GM19467 (cell line): Measurements from ENCODE around the gene ATF7IP.

Source experiments
- ATAC-seq: cut with Tn5 transposase; IDR thresholded peaks from one replicate; pipeline ENCODE4 v1.9.1; 2021; ENCODE audit warnings: mild to moderate bottlenecking, moderate library complexity; ENCODE audit not compliant: unreplicated experiment

ATF7IP gene

DNA sequence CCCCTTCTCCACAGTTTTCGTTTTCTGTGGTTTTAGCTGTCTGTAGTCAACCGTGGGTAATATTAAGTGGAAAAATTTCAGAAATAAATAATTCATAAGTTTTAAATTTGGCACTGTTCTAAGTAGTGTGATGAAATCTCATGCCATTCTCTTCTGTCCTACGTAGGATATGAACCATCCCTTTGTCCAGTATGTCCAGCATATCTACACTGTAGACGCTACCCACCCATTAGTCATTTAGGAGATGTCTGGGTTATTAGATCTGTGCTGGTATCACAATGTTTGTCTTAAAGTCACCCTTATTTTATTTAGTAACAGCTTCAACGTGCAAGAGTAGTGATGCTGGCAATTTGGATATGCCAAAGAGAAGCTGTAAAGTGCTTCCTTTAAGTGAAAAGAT lies 44.7 kb downstream of the ATF7IP start:
- no peak for ATAC-seq

DNA sequence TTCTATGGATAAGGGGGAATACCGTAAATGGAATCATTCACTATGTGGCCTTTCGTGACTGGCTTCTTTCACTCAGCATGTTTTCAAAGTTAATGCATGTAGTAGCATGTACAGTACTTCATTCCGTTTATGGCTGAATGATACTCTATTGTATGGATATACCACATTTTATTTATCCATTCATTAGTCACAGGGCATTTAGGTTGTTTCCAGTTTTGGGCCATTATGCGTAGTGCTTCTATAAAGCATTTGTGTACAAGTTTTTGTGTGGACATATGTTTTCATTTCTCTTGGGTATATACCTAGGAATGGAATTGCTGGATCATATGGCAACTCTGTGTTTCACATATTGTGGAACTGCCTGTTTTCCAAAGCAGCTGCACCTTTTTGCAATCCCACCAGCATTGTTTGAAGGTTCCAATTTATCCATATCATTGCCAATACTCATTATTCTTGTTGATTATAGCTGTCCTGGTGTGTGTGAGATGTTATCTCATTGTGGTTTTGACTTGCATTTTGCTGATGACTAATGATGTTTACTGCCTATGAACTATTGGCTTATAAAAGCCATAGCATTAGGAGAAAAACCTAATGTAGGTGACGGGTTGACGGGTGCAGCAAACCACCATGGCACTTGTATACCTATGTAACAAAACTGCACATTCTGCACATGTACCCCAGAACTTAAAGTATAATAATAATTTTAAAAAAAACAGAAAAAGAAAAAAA lies 45.5 kb downstream of the ATF7IP start:
- no peak for ATAC-seq

- no peak for ATAC-seq
Measured at GRCh38 chr12:14416658-14417057, 51.2 kb downstream of the ATF7IP start.

GRCh38 chr12:14417715-14418114 lies 52.2 kb downstream of the ATF7IP start:
- no peak for ATAC-seq

DNA sequence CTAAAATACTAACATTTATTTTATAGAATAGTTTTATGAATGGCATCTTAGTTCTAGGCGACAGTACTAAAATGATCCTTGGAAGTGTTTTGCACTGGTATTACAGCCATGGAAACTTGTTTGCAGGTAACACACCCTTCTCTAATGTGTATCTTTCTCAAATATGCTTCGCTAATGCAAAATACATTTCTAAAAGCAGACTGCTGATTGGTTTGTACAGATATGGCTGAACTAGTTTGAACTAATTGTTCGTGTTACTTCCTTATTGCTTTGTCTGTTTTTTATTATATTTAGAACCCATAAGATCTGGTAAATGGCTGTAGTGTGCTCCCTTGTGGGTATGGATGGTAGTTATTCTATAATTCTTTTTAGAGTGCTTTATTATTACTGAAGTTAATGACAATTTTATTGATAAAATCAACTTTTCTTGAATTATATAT lies 53.0 kb downstream of the ATF7IP start:
- ATAC-seq, result no peak

DNA sequence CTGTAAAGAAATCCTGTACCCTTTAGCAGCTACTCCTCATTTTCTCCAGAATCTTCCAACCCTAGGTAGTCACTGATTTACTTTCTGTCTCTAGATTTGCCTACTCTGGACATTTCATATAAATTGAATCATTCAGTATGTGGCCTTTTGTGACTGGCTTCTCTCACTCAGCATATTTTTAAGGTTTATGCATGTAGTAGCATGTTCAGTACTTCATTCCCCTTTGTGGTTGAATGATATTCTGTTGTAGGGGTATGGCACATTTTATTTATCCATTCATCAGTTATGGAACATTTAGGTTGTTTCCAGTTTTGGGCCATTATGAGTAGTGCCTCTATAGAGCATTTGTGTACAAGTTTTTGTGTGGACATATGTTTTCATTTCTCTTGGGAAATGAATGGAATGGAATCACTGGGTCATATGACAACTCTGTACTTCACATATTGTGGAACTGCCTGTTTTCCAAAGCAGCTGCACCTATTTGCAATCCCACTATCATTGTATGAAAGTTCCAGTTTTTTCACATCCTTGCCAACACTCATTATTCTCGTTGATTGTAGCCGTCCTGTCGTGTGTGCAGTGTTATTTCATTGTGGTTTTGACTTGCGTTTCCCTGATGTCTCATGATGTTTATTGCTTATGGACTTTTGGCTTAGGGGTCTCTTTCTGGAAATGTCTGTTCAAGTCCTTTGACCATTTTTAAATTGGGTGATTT lies 57.2 kb downstream of the ATF7IP start:
- no peak for ATAC-seq

GRCh38 chr12:14424545-14424944 lies 59.1 kb downstream of the ATF7IP start:
- no peak for ATAC-seq

DNA sequence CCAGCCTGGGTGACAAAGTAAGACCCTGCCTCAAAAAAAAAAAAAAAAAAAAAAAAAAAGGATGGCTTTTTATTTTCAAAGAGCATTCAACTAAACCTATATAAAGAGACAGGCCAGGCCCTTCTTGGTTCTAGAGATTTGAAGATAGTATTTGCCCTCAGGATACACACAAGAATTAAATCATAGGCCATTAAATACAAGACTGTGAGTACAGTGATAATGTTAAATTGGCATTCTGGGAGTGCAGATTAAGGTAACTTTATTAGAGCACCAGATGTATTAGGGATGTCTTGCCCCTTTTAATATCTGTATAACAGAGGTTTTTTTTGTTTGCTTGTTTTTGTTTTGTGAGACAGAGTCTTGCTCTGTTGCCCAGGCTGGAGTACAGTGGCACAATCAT lies 61.3 kb downstream of the ATF7IP start:
- no peak for ATAC-seq

DNA sequence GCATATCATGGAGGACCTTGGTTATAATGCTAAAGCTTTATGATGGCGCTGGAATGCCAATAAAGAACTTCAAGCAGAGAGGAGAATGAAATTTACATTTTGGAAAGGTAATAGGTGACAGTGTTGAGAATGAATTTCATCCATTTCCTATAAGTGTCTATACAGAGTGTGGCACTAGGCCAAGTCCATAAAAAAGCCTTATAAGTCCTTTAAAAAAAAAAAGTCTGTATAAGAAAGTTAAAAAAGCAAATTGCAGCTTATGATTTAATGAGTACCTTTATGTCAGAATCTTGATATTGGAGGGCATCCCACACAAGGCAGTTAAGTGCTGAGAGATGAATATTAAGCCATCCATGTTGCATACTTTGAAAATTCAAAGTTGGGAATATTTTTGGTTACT lies 62.4 kb downstream of the ATF7IP start:
- ATAC-seq, result no peak

GRCh38 chr12:14430394-14430986 lies 65.0 kb downstream of the ATF7IP start:
- no peak for ATAC-seq

DNA sequence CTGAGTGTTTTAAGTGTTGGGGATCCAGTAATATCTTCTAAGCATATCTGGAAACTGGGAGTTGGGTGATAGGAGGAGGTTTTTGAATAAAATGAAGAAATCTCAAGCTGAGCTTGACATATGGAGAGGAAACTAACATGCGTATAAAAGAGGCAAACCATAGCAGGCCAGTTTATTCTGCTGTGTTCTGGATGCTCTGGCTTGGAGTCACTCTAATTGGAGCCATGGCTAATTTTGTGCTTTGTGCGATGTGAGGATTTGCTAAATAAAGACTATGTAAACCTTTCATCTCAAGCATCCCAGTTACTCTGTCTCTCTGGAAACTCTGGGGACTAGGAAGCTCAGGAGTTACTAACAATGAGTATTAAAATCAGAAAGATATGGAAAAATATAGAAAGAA lies 66.5 kb downstream of the ATF7IP start:
- no peak for ATAC-seq

GRCh38 chr12:14435627-14436026 lies 70.1 kb downstream of the ATF7IP start:
- ATAC-seq, result no peak

GRCh38 chr12:14442221-14442881 lies 76.9 kb downstream of the ATF7IP start:
- no peak for ATAC-seq

DNA sequence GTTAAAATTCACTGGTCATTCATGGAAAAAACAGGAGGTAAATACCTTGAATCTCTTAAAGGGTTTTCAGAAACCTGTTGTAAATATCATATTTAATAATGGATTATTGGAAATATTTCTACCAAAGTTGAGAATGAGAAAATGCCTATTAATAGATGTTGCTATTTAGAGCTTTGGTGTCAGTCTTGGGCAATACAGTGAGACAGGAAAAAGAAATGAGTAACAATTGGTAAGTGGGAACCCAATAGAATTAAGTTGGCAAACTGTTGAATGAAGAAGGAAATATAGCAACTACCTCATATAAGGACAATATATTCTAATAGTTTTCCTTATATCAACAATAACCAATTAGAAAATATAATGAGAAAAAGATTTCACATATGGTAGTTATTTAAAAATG lies 78.0 kb downstream of the ATF7IP start:
- no peak for ATAC-seq

- ATAC-seq, result no peak
Measured at GRCh38 chr12:14450479-14450878, 85.0 kb downstream of the ATF7IP start.

- ATAC-seq, result no peak
Measured at GRCh38 chr12:14452336-14452735, 86.9 kb downstream of the ATF7IP start.

DNA sequence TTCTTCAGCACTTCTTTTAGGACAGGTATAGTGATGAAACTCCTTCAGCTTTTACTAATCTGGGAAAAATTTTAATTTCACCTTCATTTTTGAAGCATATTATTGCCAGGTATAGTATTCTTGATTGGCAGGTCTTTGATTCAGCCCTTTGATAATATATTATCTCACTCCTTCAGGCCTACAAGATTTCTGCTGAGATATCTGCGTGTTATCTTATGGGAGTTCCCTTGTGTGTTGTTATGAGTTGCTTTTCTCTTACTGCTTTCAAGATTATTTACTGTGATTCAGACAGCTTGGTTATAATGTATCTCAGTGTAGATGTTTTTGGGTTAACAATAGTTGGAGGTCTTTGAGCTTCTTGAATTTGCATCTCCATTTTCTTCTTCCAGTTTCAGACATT lies 87.4 kb downstream of the ATF7IP start:
- ATAC-seq, result no peak

- ATAC-seq, result no peak
Measured at GRCh38 chr12:14454098-14454907, 88.8 kb downstream of the ATF7IP start.

DNA sequence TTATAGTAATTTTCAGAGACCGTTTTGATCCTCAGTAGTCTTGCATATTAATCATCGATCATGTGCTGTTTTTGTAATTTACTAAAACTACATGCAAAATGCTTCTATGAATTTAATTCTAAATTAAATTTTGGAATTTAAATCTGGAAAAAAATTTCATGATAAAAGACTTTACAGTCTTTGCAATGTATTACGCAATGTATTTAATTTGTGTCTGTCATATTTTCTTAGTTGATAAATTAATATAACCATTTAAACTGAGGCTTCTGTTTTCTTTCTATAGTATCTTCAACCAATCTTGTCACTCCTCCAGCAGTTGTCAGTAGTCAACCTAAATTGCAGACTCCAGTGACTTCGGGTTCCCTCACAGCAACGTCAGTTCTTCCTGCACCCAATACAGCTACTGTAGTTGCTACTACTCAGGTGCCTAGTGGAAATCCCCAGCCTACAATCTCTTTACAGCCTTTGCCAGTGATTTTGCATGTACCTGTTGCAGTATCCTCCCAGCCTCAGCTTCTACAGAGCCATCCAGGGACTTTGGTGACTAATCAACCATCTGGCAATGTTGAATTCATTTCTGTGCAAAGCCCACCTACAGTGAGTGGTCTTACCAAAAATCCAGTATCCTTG lies 94.8 kb downstream of the ATF7IP start:
- ATAC-seq, result no peak

DNA sequence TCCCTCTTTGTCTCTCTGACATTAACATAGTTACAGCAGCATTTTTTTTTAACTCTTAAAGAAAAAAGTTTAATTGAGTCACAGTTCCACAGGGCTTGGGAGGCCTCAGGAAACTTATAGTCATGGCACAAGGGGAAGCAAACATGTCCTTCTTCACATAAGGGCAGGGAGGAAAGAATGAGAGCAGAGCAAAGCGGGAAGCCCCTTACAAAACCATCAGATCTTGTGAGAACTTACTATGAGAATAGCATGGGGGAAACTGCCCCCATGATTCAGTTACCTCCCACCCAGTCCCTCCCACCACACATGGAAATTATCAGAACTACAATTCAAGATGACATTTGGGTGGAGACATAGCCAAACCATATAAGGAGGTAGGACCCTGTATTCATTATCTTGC lies 106.0 kb downstream of the ATF7IP start:
- no peak for ATAC-seq
